SK-N-MC (cell line): Measurements from ENCODE around the gene NRP1.

Experiments used
- EZH2 ChIP-seq: fragments of 200-600 bp; sonication (generic); IDR thresholded peaks from one replicate; pipeline ENCODE4 v1.6.1; 2017; ENCODE audit warnings: antibody characterized with exemption
- FOXP2 ChIP-seq: optimal IDR thresholded peaks from 2 replicates; pipeline ENCODE3; 2011; ENCODE audit warnings: mild to moderate bottlenecking, moderate library complexity; ENCODE audit not compliant: insufficient read depth; ENCODE audit errors: extremely low read length, control extremely low read depth
- POLR2AphosphoS5 ChIP-seq: IDR thresholded peaks from 2 replicates; pipeline ENCODE4 v1.6.1; 2012; ENCODE audit warnings: mild to moderate bottlenecking, low read depth, low read length, borderline replicate concordance

DNA sequence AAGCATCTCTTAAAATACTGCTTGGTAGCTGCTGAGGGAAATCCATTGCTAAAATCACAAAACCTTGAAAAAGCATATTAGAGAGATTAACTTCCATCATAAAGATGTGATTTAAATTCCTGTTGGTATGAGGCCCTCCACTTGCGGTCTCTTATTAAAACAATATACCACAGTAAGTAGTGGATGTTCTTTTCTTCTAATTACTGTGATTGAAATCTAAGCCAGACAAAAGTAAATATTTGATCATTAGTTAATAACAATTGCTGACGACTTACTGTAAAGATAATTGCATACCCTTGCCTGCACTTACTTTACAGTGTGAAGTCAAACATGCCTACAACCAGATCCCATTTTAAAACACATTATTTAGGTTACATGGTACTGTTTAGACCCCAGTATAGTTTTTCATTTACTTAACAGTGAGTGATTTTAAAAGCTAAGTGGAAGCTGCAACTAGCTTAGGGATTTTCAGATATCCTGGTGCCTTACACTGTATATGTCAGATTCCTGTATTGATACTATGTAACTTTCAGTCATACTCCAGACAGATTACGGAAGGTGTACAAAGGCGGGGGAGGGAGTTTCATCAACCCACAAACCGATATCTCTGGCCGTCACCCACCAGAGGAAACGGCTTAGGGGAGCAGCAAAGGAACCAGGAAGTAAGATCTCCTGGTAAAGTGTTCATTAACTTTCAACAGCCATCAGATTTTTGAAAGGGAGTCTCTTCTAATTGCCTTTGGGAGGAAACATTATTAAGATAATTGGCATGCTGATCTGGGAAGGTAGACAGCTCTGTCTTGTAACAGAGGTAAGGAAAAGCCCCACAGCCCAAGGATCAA is 986 bp downstream of the NRP1 start:
- no peak for TF ChIP-seq EZH2
- no peak for TF ChIP-seq POLR2AphosphoS5
- no peak for TF ChIP-seq FOXP2
